A549 (cell line): ENCODE data around the gene PRRC2B. TPM values are rescaled to one million over a fixed set of nuclear protein-coding genes. Genes with fewer than 3 reads are reported as not detected.

ENCODE experiments used
- ATAC-seq, 2 experiments: fragments of 200-7000 bp in 1 of 2; fragments of >200 bp in 1 of 2; cut with Nextera tagmentation in 1 of 2; cut with Tn5 transposase in 1 of 2; 3 replicates each; pipeline versions ENCODE4 v1.8.0 to v1.9.1; 2018 to 2020; ENCODE audit warnings: mild to moderate bottlenecking in 1 of 2, moderate library complexity in 1 of 2
- CTCF ChIA-PET: fragments of 300-600 bp; sonication (Branson Sonifier 250); formaldehyde crosslinking; extraction: SDS; loops from one replicate; lab custom pipeline; 2021; ENCODE audit warnings: antibody characterized with exemption, inconsistent platforms; lab: Yijun Ruan, JAX
- POLR2A ChIA-PET: fragments of 350-600 bp; formaldehyde crosslinking; extraction: SDS; loops from one replicate; lab custom pipeline; 2021; ENCODE audit warnings: antibody characterized with exemption, inconsistent platforms; lab: Yijun Ruan, JAX
- DNase-seq, 2 experiments: peaks; one replicate each; pipeline versions ENCODE4 v3.0.0 to v3.0.0-alpha.2; 2011 to 2016; ENCODE audit warnings: low read depth in 1 of 2, low spot score in 1 of 2
- FAIRE-seq: peaks from 2 replicates; lab custom pipeline; 2011; peaks lifted over from hg19 to GRCh38; lab: Jason Lieb, UNC
- H3K27ac ChIP-seq, 2 experiments: fragments of >200 bp; sonication (Bioruptor Twin); formaldehyde crosslinking; 3 replicates each; pipeline ENCODE4 v1.5.1; 2016 to 2017
- H3K4me1 ChIP-seq: fragments of >200 bp; sonication (Bioruptor Twin); formaldehyde crosslinking; 3 replicates; pipeline ENCODE4 v1.6.1; 2016
- H3K4me2 ChIP-seq: fragments of >200 bp; sonication (Bioruptor Twin); formaldehyde crosslinking; 3 replicates; pipeline ENCODE4 v1.6.1; 2016
- H3K4me3 ChIP-seq: fragments of >200 bp; sonication (Bioruptor Twin); formaldehyde crosslinking; 3 replicates; pipeline ENCODE4 v1.5.1; 2016
- H3K9me3 ChIP-seq: fragments of >200 bp; sonication (Bioruptor Twin); formaldehyde crosslinking; 3 replicates; pipeline ENCODE4 v1.6.1; 2016
- ATOH8 ChIP-seq: fragments of 250-450 bp; sonication (Bioruptor Pico); IDR thresholded peaks from 2 replicates; pipeline ENCODE4 v1.5.0; 2020; ENCODE audit warnings: low read depth, mild to moderate bottlenecking, moderate library complexity
- CBX2 ChIP-seq: fragments of 200-600 bp; sonication (generic); IDR thresholded peaks from 2 replicates; pipeline ENCODE4 v1.6.1; 2016; ENCODE audit warnings: low read depth, mild to moderate bottlenecking, borderline replicate concordance
- CHD2 ChIP-seq: fragments of 150-350 bp; IDR thresholded peaks from 2 replicates; pipeline ENCODE4 v1.6.1; 2014; ENCODE audit warnings: low read length; ENCODE audit not compliant: partially characterized antibody
- EHMT2 ChIP-seq: fragments of 200-600 bp; sonication (generic); IDR thresholded peaks from 2 replicates; pipeline ENCODE4 v1.6.1; 2016; ENCODE audit warnings: antibody characterized with exemption, low read depth, mild to moderate bottlenecking, moderate library complexity
- EP300 ChIP-seq, 2 experiments: fragments of >200 bp; sonication (Bioruptor Twin); formaldehyde crosslinking; IDR thresholded peaks; 2 replicates in 1 of 2; 3 replicates in 1 of 2; pipeline ENCODE4 v1.6.1; 2016 to 2017
- FOSB ChIP-seq: fragments of 250-450 bp; sonication (Bioruptor Pico); IDR thresholded peaks from 2 replicates; pipeline ENCODE4 v1.5.0; 2020; ENCODE audit warnings: mild to moderate bottlenecking, moderate library complexity
- HEYL ChIP-seq: fragments of 250-450 bp; sonication (Bioruptor Pico); IDR thresholded peaks from 2 replicates; pipeline ENCODE4 v1.8.0; 2021; ENCODE audit warnings: mild to moderate bottlenecking, moderate library complexity
- HOXA7 ChIP-seq: fragments of 250-450 bp; sonication (Bioruptor Pico); IDR thresholded peaks from 2 replicates; pipeline ENCODE4 v1.5.0; 2020; ENCODE audit warnings: mild to moderate bottlenecking, moderate library complexity
- JUNB ChIP-seq: fragments of >200 bp; sonication (Bioruptor Twin); formaldehyde crosslinking; IDR thresholded peaks from 2 replicates; pipeline ENCODE4 v1.6.1; 2016
- MYC ChIP-seq: IDR thresholded peaks from 2 replicates; pipeline ENCODE4 v1.6.1; 2012; ENCODE audit warnings: mild to moderate bottlenecking, inconsistent platforms, low read length, improper control_type of control experiment, borderline replicate concordance
- NPAS2 ChIP-seq: fragments of 250-450 bp; sonication (Bioruptor Pico); IDR thresholded peaks from 2 replicates; pipeline ENCODE4 v1.8.0; 2022; ENCODE audit warnings: mild to moderate bottlenecking, moderate library complexity, borderline replicate concordance
- PBX3 ChIP-seq: IDR thresholded peaks from 2 replicates; pipeline ENCODE4 v1.6.1; 2012
- RAD21 ChIP-seq, 2 experiments: fragments of >200 bp in 1 of 2; sonication (Bioruptor Twin) in 1 of 2; formaldehyde crosslinking in 1 of 2; IDR thresholded peaks in 1 of 2; conservative IDR thresholded peaks in 1 of 2; 2 replicates in 1 of 2; 3 replicates in 1 of 2; pipeline ENCODE4 v1.6.1; 2012 to 2018; ENCODE audit warnings: inconsistent platforms in 1 of 2
- RFX5 ChIP-seq: fragments of 450-650 bp; IDR thresholded peaks from 2 replicates; pipeline ENCODE4 v1.7.1; 2014; ENCODE audit warnings: antibody characterized with exemption, mild to moderate bottlenecking, moderate library complexity
- RNF2 ChIP-seq: fragments of 200-600 bp; sonication (generic); IDR thresholded peaks from 2 replicates; pipeline ENCODE4 v1.6.1; 2016; ENCODE audit warnings: low read depth, mild to moderate bottlenecking, antibody characterized with exemption, moderate library complexity, borderline replicate concordance
- SMC3 ChIP-seq: fragments of >200 bp; sonication (Bioruptor Twin); formaldehyde crosslinking; IDR thresholded peaks from 3 replicates; pipeline ENCODE4 v1.6.1; 2018; ENCODE audit warnings: inconsistent platforms
- WGBS: methylation state at CpG from one replicate; pipeline ENCODE4 v1.1.6; 2017; ENCODE audit errors: missing lambda C conversion rate; 5-methylcytosine and 5-hydroxymethylcytosine counted together
- polyA plus RNA-seq, 4 experiments: library from polyadenylated mRNA; depleted of rRNA in 3 of 4; stranded (reverse); fragments of >200 nt; fragmentation: RNase III in 1 of 4; extraction: RNeasy Plus Mini Kit Qiagen cat#74134 plus additional on column Dnase treatment in 1 of 4; gene quantifications; 2 replicates in 3 of 4; 3 replicates in 1 of 4; pipeline ENCODE4 v1.2.3, GENCODE V29; 2011 to 2017
- TF ChIP-seq, protein P1 (sequence below): IDR thresholded peaks from 2 replicates; pipeline ENCODE4 v1.6.1; 2012
- TF ChIP-seq, protein P2 (sequence below): fragments of 150-350 bp; IDR thresholded peaks from 2 replicates; pipeline ENCODE4 v1.6.1; 2014; ENCODE audit warnings: low read depth, mild to moderate bottlenecking, low read length

The PRRC2B gene
- polyA plus RNA-seq, 2 of the 4 experiments (the other 2 are of a cell fraction) = 35.6 to 47.3 TPM

GRCh38 chr9:131434673-131435072 is 40.8 kb downstream of the PRRC2B start:
- 88% methylated on average over 7 of the region's 7 CpGs for WGBS
- FAIRE-seq (no peak), DNase-seq (no peak), ATAC-seq (no peak)
- Histone ChIP-seq H3K4me3 (no peak overlapping the region), H3K27ac (no peak overlapping the region), H3K4me2 (no peak overlapping the region), H3K4me1 (peaks cover 12% of the 10 kb centered on the region; the same call in 1 of the 3 replicates), H3K9me3 (no peaks in the 10 kb centered on the region)
- ChIA-PET POLR2A (no interaction called here), CTCF (interaction anchor here (0.7 to 0.8 kb wide), 2 partner anchors 7 to 11 kb away, joined by 3 read pairs; no protein-coding TSS in a partner anchor)
- TF ChIP-seq MYC = no peak
- TF ChIP-seq ATOH8 (CRISPR knock-in tag) = no peak
- TF ChIP-seq, protein P1, sequence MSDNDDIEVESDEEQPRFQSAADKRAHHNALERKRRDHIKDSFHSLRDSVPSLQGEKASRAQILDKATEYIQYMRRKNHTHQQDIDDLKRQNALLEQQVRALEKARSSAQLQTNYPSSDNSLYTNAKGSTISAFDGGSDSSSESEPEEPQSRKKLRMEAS = no peak
- TF ChIP-seq HEYL = no peak
- TF ChIP-seq EHMT2 = no peak
- TF ChIP-seq RFX5 = no peak
- TF ChIP-seq RAD21 (conservative IDR thresholded peaks at IDR 0.05 in 1 of 2, IDR thresholded peaks at IDR 0.05 in 1 of 2) = no peak
- no peak for TF ChIP-seq PBX3

- DNase-seq (no peak), FAIRE-seq (no peak), ATAC-seq (no peak)
- ChIA-PET POLR2A (no interaction called here), CTCF (interaction anchor here (0.9 to 3.0 kb wide), 6 partner anchors 9 to 87 kb away, joined by 3 to 13 read pairs (median 4); no protein-coding TSS in a partner anchor)
- no peak overlapping the region for H3K27ac ChIP-seq
- no peak overlapping the region for H3K4me2 ChIP-seq
- H3K4me3 ChIP-seq = no peak overlapping the region
- H3K4me1 ChIP-seq = peaks cover 11% of the 10 kb centered on the region; the same call in 1 of the 3 replicates
- 91% methylated on average over 11 of the region's 12 CpGs for WGBS
- H3K9me3 ChIP-seq = no peaks in the 10 kb centered on the region
- TF ChIP-seq, protein P2, sequence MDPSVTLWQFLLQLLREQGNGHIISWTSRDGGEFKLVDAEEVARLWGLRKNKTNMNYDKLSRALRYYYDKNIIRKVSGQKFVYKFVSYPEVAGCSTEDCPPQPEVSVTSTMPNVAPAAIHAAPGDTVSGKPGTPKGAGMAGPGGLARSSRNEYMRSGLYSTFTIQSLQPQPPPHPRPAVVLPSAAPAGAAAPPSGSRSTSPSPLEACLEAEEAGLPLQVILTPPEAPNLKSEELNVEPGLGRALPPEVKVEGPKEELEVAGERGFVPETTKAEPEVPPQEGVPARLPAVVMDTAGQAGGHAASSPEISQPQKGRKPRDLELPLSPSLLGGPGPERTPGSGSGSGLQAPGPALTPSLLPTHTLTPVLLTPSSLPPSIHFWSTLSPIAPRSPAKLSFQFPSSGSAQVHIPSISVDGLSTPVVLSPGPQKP = no peak
- TF ChIP-seq RNF2 (no peak), CBX2 (no peak)
These were observed 42.5 kb downstream of the PRRC2B start for GRCh38 chr9:131436376-131436775.

DNA sequence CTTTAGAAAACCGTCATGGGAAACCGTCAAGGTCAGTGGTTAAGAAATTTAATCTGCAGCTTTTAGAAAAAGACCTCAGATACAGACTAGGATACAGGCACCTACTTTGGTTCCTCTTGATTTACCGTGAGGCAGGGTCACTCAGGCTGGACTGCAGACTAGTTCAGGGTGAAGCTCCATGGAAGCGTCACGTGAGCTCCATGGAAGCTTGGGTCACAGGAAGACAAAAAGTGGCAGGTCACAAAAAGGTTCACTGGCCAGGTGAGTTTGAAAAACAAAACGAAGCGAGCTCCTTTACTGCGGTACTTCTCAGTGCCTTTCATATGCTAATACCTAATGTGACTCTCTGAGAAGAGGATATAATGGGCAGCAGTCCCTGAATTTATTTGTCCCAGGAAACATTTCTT is 43.0 kb downstream of the PRRC2B start:
- ATAC-seq = no peak
- CTCF ChIA-PET = interaction anchor here (0.9 to 3.0 kb wide), 7 partner anchors 9 to 87 kb away, joined by 3 to 13 read pairs (median 4); no protein-coding TSS in a partner anchor

More for the DNA sequence above, 43.0 kb downstream of the PRRC2B start:
- FAIRE-seq = no peak
- TF ChIP-seq ATOH8 (CRISPR knock-in tag) (no peak), CHD2 (no peak), FOSB (CRISPR knock-in tag) (no peak), EHMT2 (no peak), HOXA7 (CRISPR knock-in tag) (no peak), JUNB (no peak), SMC3 (no peak), EP300 (IDR thresholded peaks at IDR 0.05) (no peak), NPAS2 (CRISPR knock-in tag) (no peak)
- TF ChIP-seq, protein P1 = no peak
- TF ChIP-seq, all 56 proteins: peak for 0
- no peak for DNase-seq
- no peak overlapping the region for H3K27ac ChIP-seq
- no peak overlapping the region for H3K4me2 ChIP-seq
- WGBS = 94% methylated on average over 8 of the region's 8 CpGs
- POLR2A ChIA-PET = no interaction called here
- H3K9me3 ChIP-seq = no peaks in the 10 kb centered on the region
- peaks cover 11% of the 10 kb centered on the region; the same call in 1 of the 3 replicates for H3K4me1 ChIP-seq
- no peak overlapping the region for H3K4me3 ChIP-seq
